ENCODE data around the gene MCF2L2. TPM values are rescaled to one million over a fixed set of nuclear protein-coding genes. Genes with fewer than 3 reads are reported as not detected.

MCF2L2 gene
- total RNA-seq, 1 experiment from 2014 or later, result 3.9 TPM

DNA sequence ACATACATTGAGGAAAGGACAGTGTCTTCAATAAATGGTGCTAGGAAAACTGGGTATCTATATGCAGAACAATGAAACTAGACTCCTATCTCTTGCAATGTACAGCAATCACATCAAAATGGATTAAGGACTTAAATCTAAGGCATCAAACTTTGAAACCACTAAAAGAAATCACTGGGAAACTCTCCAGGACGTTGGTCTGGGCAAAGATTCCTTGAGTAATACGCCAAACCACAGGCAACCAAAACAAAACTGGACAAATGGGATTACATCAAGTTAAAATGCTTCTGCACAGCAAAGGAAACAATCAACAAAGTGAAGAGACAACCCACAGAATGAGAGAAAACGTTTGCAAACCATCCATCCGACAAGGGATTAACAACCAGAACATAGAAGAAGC, 280.4 kb downstream of the MCF2L2 start:
- CTCF ChIA-PET, result no interaction called here
- BruUV-seq (replicated peaks), result no TSS peak
- intact Hi-C loops (cut with micrococcal nuclease; ENCODE audit: unreplicated experiment), result no loop called here
- H3K9me3 Mint-ChIP-seq (ENCODE audit: unreplicated experiment), result no peaks in the 10 kb centered on the region
- Histone ChIP-seq H3K4me1 (peaks cover 13% of the 10 kb centered on the region), H3K9me3 (no peaks in the 10 kb centered on the region), H3K27me3 (replicated peaks; ENCODE audit: control insufficient read depth, insufficient read depth, low read length) (no peaks in the 10 kb centered on the region), H3K36me3 (ENCODE audit: control insufficient read depth, insufficient read depth, low read length) (no peaks in the 10 kb centered on the region), H3K4me3 (ENCODE audit: low read depth, low read length) (no peak overlapping the region)
- POLR2A ChIA-PET, result no interaction called here
- H3K27me3 Mint-ChIP-seq (ENCODE audit: insufficient read depth, unreplicated experiment), result peaks cover 3% of the 10 kb centered on the region
- TF ChIP-seq, protein P1, sequence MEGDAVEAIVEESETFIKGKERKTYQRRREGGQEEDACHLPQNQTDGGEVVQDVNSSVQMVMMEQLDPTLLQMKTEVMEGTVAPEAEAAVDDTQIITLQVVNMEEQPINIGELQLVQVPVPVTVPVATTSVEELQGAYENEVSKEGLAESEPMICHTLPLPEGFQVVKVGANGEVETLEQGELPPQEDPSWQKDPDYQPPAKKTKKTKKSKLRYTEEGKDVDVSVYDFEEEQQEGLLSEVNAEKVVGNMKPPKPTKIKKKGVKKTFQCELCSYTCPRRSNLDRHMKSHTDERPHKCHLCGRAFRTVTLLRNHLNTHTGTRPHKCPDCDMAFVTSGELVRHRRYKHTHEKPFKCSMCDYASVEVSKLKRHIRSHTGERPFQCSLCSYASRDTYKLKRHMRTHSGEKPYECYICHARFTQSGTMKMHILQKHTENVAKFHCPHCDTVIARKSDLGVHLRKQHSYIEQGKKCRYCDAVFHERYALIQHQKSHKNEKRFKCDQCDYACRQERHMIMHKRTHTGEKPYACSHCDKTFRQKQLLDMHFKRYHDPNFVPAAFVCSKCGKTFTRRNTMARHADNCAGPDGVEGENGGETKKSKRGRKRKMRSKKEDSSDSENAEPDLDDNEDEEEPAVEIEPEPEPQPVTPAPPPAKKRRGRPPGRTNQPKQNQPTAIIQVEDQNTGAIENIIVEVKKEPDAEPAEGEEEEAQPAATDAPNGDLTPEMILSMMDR (IDR thresholded peaks at IDR 0.05; ENCODE audit: insufficient read depth in 1 of 2, low read depth in 1 of 2, low read length in 1 of 2, severe bottlenecking in 1 of 2, unreplicated experiment in 1 of 2), result no peak
- H3K4me1 Mint-ChIP-seq (ENCODE audit: low read depth, unreplicated experiment), result no peaks in the 10 kb centered on the region
- H3K36me3 Mint-ChIP-seq (ENCODE audit: insufficient read depth, unreplicated experiment), result no peaks in the 10 kb centered on the region
- DNase-seq, result no peak
- H3K4me3 Mint-ChIP-seq (ENCODE audit: unreplicated experiment), result no peak overlapping the region
- no peak overlapping the region for H3K27ac Mint-ChIP-seq (ENCODE audit: unreplicated experiment)

GRCh38 chr3:183144363-183144762, 284.1 kb downstream of the MCF2L2 start:
- no peak overlapping the region for H3K4me3 Mint-ChIP-seq (ENCODE audit: unreplicated experiment)
- Histone ChIP-seq H3K4me1 (peaks cover 19% of the 10 kb centered on the region), H3K27me3 (replicated peaks; ENCODE audit: control insufficient read depth, insufficient read depth, low read length) (no peaks in the 10 kb centered on the region), H3K4me3 (ENCODE audit: low read depth, low read length) (no peak overlapping the region), H3K9me3 (no peaks in the 10 kb centered on the region), H3K36me3 (ENCODE audit: control insufficient read depth, insufficient read depth, low read length) (no peaks in the 10 kb centered on the region)
- TF ChIP-seq, protein P1 (IDR thresholded peaks at IDR 0.05; ENCODE audit: insufficient read depth in 1 of 2, low read depth in 1 of 2, low read length in 1 of 2, severe bottlenecking in 1 of 2, unreplicated experiment in 1 of 2), result no peak
- DNase-seq, result no peak
- CTCF ChIA-PET, result no interaction called here
- no peaks in the 10 kb centered on the region for H3K36me3 Mint-ChIP-seq (ENCODE audit: insufficient read depth, unreplicated experiment)
- no TSS peak for BruUV-seq (replicated peaks)
- POLR2A ChIA-PET, result no interaction called here
- peaks cover 3% of the 10 kb centered on the region for H3K27me3 Mint-ChIP-seq (ENCODE audit: insufficient read depth, unreplicated experiment)
- intact Hi-C loops (cut with micrococcal nuclease; ENCODE audit: unreplicated experiment), result no loop called here
- no peaks in the 10 kb centered on the region for H3K9me3 Mint-ChIP-seq (ENCODE audit: unreplicated experiment)
- no peak overlapping the region for H3K27ac Mint-ChIP-seq (ENCODE audit: unreplicated experiment)
- H3K4me1 Mint-ChIP-seq (ENCODE audit: low read depth, unreplicated experiment), result peaks cover 12% of the 10 kb centered on the region

GRCh38 chr3:183142199-183142598, 286.2 kb downstream of the MCF2L2 start:
- H3K9me3 ChIP-seq, result no peaks in the 10 kb centered on the region
- POLR2A ChIA-PET, result no interaction called here
- TF ChIP-seq, protein P1 (IDR thresholded peaks at IDR 0.05; ENCODE audit: insufficient read depth in 1 of 2, low read depth in 1 of 2, low read length in 1 of 2, severe bottlenecking in 1 of 2, unreplicated experiment in 1 of 2), result no peak
- no peaks in the 10 kb centered on the region for H3K27me3 ChIP-seq (replicated peaks; ENCODE audit: control insufficient read depth, insufficient read depth, low read length)
- H3K4me3 ChIP-seq (ENCODE audit: low read depth, low read length), result no peak overlapping the region
- intact Hi-C loops (cut with micrococcal nuclease; ENCODE audit: unreplicated experiment), result no loop called here
- no peaks in the 10 kb centered on the region for H3K9me3 Mint-ChIP-seq (ENCODE audit: unreplicated experiment)
- no peaks in the 10 kb centered on the region for H3K27me3 Mint-ChIP-seq (ENCODE audit: insufficient read depth, unreplicated experiment)
- peak overlapping the region; percentile 62 for H3K27ac Mint-ChIP-seq (ENCODE audit: unreplicated experiment)
- H3K4me1 ChIP-seq, result peaks cover 19% of the 10 kb centered on the region
- no peaks in the 10 kb centered on the region for H3K36me3 Mint-ChIP-seq (ENCODE audit: insufficient read depth, unreplicated experiment)
- H3K4me3 Mint-ChIP-seq (ENCODE audit: unreplicated experiment), result peak overlapping the region; percentile 7
- peaks cover 12% of the 10 kb centered on the region for H3K4me1 Mint-ChIP-seq (ENCODE audit: low read depth, unreplicated experiment)
- H3K36me3 ChIP-seq (ENCODE audit: control insufficient read depth, insufficient read depth, low read length), result no peaks in the 10 kb centered on the region
- BruUV-seq (replicated peaks), result no TSS peak
- CTCF ChIA-PET, result no interaction called here
- peak; percentile 49 to 54 for DNase-seq

Measured in Caco-2 (cell line).